Lower leg skin (tissue), 3 donors: ENCODE measurements around the gene AUTS2.

ENCODE experiments used
- POLR2A ChIP-seq, 2 donors: fragments of 450-650 bp; IDR thresholded peaks; one replicate each; pipeline ENCODE4 v1.6.1; 2016 to 2017; ENCODE audit warnings: antibody characterized with exemption in 2 of 2, mild to moderate bottlenecking in 1 of 2, moderate library complexity in 1 of 2
- TF ChIP-seq, protein P1 (sequence below), 3 donors: fragments of 450-650 bp; IDR thresholded peaks; one replicate each; pipeline ENCODE4 v1.5.1; 2016; ENCODE audit warnings: antibody characterized with exemption in 3 of 3, mild to moderate bottlenecking in 3 of 3, moderate library complexity in 2 of 3

DNA sequence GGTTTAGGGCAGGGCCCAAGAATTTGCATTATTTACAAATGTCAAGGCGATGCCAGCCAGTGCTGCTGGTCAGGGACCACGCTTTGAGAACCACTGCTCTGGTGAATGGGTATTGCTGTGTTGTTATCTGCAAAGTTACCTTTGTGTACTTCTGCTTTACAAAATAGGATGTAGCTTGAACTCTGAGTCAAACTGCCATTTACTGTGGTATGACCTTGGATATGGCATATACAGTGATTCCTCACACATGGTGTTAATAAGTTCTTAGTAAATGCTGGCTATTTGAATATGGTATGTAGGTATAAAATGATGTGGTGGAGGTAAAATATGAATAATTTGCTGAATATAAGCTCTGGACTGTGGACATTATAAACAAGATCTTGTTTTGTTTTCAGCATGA is 148.9 kb downstream of the AUTS2 start:
- TF ChIP-seq, protein P1, sequence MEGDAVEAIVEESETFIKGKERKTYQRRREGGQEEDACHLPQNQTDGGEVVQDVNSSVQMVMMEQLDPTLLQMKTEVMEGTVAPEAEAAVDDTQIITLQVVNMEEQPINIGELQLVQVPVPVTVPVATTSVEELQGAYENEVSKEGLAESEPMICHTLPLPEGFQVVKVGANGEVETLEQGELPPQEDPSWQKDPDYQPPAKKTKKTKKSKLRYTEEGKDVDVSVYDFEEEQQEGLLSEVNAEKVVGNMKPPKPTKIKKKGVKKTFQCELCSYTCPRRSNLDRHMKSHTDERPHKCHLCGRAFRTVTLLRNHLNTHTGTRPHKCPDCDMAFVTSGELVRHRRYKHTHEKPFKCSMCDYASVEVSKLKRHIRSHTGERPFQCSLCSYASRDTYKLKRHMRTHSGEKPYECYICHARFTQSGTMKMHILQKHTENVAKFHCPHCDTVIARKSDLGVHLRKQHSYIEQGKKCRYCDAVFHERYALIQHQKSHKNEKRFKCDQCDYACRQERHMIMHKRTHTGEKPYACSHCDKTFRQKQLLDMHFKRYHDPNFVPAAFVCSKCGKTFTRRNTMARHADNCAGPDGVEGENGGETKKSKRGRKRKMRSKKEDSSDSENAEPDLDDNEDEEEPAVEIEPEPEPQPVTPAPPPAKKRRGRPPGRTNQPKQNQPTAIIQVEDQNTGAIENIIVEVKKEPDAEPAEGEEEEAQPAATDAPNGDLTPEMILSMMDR (IDR thresholded peaks at IDR 0.05): no peak
- no peak for TF ChIP-seq POLR2A (IDR thresholded peaks at IDR 0.05)
